GM18873 (cell line): Measurements from ENCODE around the gene AKR1A1.

ENCODE experiments used
- ATAC-seq: cut with Tn5 transposase; IDR thresholded peaks from one replicate; pipeline ENCODE4 v1.9.1; 2021; ENCODE audit warnings: mild to moderate bottlenecking, moderate library complexity, moderate number of reproducible peaks; ENCODE audit not compliant: unreplicated experiment, low FRiP score

The AKR1A1 gene

GRCh38 chr1:45610589-45611226, 60.1 kb downstream of the AKR1A1 start:
- no peak for ATAC-seq

GRCh38 chr1:45612941-45613579, 62.4 kb downstream of the AKR1A1 start:
- no peak for ATAC-seq

GRCh38 chr1:45615885-45616284, 65.3 kb downstream of the AKR1A1 start:
- ATAC-seq = no peak

DNA sequence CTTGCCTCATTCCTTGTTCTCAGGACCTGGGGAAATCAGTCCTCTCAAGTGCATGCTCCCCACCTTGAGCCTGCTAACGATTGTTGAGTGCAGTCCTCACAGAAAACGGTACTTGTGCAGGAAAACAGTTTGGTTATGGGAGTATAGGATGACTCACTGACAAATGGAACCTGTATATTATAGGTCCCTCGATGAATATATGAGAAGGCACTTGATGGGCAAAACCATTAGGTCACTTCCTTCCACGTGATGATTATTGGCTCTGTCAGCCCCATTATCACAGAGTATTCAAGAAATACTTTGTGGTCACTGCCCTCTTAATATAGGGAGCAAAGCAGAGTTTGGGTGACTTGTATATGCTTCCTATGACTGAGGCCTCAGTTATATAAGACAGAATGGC, 67.0 kb downstream of the AKR1A1 start:
- ATAC-seq = no peak

- ATAC-seq = no peak
These were observed 68.7 kb downstream of the AKR1A1 start for GRCh38 chr1:45619149-45619921.
